Measurements from ENCODE around the gene CLPTM1L.

- no peak for TF ChIP-seq CTCF (conservative IDR thresholded peaks at IDR 0.05; ENCODE audit: low read length)
- TF ChIP-seq EZH2phosphoT487 (IDR thresholded peaks at IDR 0.05; ENCODE audit: borderline replicate concordance), result no peak
Measured at GRCh38 chr5:1376981-1377380, 32.1 kb upstream of the CLPTM1L start.

Measured in Loucy (cell line).